HG02852 (cell line): ENCODE measurements around the gene SAMMSON.

Experiments
- ATAC-seq: cut with Tn5 transposase; IDR thresholded peaks from one replicate; pipeline ENCODE4 v1.9.1; 2021; ENCODE audit warnings: mild to moderate bottlenecking, moderate library complexity; ENCODE audit not compliant: unreplicated experiment

The SAMMSON gene

DNA sequence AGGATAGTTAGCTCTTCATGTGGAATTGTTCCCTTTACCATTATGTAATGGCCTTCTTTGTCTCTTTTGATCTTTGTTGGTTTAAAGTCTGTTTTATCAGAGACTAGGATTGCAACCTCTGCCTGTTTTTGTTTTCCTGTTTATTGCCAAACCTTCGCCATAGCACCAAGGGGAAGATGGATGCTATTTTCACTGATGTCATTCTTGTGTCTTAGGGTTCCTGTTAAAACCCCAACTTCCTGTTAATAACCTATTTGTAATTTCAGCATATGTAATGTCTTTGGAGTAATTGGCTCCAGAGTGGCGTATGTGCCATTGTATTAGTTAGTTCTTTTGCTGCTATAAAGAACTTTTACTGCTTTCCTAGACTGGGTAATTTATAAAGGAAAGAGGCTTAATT, 10.8 kb downstream of the SAMMSON start:
- ATAC-seq, result no peak

- ATAC-seq, result no peak
Observed at GRCh38 chr3:70011582-70011981, 12.0 kb downstream of the SAMMSON start.

DNA sequence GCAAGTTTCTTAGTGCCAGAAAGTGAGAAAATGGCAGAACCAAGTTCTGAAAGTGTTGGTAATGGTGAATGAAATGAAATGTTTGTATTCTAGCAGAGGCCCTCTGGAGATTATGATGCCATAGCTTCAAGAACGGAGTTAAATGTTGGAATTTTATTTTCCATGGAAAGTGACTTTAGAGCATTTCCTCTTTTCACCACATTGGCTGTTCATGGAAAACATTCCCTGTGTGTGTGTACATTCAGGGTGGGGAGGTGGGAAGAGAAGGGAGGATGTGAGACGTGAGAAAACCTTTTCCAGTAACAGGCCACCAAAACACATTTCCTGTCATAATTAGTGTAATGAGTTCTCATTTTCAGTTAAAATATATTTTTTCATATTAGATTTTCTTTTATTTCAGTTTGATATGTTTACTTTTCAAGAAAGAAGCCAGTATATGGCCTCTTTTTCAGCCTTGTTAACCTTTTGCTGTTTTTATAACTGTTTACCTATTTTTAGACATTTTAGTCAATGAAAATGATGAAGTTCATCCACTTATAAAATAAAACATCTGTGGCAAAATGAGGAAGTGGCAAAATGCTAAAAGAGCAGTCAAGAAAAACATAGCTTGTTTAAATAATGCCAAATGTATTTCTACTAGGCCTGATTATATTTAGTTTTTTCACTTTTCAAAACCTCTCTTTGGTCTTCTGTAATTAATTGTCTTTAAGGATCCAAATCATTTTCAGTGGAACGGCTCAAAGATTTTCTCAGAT, 21.6 kb downstream of the SAMMSON start:
- no peak for ATAC-seq

- ATAC-seq, result no peak
Observed at GRCh38 chr3:70028361-70028760, 28.8 kb downstream of the SAMMSON start.

DNA sequence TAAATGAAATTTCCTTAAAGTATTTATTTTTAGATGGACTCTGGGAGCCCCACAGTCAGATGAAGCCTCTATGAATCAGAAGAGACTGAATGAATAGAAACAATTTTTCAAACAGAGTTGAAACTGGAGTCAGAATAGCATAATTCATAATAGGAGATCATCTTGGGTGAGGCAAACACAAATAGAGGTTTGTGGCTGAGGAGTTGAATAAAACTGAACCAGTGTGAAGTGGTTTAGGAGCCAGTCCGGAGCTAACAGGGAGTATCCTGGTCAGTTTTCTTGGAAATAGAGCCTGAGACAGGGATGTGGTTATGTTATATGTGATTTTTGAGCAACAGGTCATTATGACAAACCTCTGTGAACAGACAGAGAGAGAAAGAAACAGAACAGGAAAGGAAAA, 39.2 kb downstream of the SAMMSON start:
- ATAC-seq, result no peak

- no peak for ATAC-seq
Observed at GRCh38 chr3:70040386-70040785, 40.9 kb downstream of the SAMMSON start.

GRCh38 chr3:70042641-70043040, 43.1 kb downstream of the SAMMSON start:
- ATAC-seq, result no peak

- no peak for ATAC-seq
Observed at GRCh38 chr3:70049761-70050160, 50.2 kb downstream of the SAMMSON start.

- no peak for ATAC-seq
Observed at GRCh38 chr3:70053293-70053692, 53.8 kb downstream of the SAMMSON start.

DNA sequence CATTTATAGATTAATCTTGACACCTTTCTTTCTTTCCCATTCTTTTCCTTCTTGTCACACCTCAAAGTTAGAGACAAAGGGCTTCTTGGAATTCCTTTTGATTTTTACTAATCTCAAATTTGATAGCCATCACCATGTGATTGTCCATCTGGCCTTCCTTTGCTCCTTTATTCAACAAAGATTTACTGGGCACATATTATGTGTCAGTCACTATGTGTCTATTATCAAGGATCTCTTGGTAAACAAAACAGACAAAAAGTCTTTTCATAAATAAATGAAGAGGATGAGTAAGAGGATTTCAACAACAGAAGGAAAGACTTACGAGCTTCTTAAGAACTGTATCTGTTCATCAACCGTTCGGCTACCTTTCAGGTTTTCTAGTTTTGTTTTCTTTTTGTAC, 56.5 kb downstream of the SAMMSON start:
- no peak for ATAC-seq

- no peak for ATAC-seq
Observed at GRCh38 chr3:70057426-70057825, 57.9 kb downstream of the SAMMSON start.

DNA sequence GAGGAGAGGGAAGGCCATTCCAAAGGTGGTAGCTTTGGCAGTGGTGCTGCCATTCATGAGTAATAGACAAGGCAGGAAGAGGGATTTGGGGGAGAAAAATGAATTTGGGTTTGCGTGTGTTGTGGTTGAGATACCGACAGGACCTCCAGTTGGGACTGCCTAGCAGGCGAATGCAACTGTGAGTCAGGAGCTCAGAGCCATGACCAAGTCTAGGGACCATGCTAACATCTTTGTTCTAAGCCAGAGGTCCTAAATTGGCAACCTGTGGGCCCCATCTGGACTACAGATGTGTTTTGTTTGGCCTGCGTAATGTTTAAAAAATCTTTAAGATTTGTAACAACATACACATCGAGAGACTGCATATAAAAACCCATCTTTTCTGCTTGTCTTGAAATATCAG, 61.6 kb downstream of the SAMMSON start:
- ATAC-seq, result no peak

DNA sequence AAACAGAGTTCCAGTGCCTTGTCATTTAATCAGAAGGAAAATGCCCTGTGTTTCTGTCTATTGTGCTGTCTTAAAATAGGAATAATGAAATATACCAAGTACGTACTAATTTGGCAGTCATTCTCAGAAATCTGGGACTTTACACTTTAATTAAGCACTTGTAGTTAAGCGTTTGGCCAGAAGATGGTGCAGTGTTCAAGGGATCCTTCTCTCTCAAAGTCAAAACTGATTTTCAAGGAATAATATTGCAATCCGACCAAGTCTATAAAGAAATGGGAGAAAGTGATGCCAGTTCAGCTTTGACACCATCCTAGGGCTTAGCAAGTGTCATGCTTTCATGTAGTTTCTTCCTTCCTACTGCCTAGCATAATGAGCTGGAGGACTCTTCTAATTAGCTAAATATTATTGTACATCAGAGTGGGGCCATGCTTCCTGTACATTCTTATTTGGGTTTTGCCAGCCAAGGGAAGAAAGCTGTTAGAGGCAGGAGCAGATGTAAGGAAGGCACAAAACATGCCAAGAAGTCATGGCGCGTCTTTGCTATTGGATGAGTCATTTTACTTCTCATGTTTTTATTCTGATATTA, 64.8 kb downstream of the SAMMSON start:
- no peak for ATAC-seq

DNA sequence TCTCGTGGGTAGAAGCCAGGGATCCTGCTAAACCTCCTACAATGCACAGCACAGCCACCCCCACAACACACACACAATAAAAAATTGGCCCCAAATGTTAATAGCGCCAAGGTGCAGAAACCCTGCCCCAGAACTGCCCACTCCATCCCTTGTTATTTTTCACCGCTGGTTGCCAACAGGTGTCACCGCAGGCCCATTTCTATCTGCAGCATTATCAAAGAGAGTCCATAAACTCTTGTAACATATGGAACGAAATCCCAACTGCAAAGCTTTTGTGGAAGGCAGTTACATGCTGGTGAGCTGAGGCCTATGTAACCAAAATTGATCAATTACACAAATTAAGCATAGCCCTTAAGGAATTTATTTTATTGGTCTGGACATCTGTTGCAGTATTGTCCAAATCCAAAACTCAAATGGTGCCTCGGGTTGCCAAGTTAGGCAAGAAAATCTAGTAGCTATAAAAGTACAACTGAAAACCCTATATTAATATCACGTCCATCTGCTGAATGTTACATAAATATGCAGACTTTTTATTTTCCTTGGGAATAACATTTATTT, 66.2 kb downstream of the SAMMSON start:
- ATAC-seq, result no peak

DNA sequence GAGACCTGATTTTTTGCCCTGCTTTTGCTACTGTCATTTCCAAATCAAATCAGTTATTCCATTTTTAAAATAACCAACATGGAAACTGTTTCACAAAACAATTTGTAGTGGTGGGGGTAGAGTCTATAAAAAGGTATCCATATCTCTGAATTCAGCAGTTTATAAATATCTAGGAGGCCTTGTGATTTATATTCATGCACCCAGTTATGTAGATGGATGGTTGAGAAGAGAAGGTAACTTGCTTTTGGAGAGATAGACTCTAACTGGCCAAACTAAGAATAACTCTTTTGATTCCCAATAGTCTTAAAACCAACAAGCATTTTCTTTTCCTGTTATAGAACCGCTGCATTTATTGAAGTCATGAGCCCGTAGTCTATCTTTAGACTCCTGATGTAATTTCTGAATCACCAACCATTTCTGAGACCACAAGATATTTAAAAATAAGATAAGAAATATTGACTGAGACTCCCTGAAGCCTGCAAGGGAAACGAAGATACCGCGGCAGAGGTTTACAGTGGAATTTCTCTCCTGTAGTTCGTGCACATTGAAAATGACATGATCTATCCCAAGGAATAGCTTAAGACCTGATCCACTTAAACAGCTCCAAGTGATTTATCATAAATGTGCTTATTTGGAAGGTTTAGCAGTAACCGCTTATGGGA, 68.5 kb downstream of the SAMMSON start:
- ATAC-seq, result no peak

GRCh38 chr3:70069557-70069956, 70.0 kb downstream of the SAMMSON start:
- ATAC-seq, result no peak

GRCh38 chr3:70071138-70071537, 71.6 kb downstream of the SAMMSON start:
- ATAC-seq, result no peak

- ATAC-seq, result no peak
Observed at GRCh38 chr3:70072180-70072579, 72.6 kb downstream of the SAMMSON start.

DNA sequence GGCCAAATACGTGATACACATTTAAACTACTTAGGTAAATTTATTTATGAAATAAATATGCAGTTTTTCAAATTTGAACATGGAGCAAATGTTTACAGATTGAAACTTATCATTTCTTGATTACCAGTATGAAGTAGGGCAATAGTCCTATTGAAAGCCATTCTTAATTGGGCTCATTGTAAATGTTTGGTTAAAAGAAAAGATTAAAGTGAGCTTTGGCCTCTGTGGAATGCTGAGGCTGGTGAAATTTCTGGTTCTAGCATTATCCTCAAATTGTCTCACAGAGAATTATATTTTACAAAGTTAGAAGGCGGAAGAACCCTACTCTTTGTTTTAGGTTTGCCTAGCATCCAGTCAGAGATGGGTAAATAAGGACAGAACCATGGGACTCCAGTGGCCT, 73.2 kb downstream of the SAMMSON start:
- no peak for ATAC-seq

DNA sequence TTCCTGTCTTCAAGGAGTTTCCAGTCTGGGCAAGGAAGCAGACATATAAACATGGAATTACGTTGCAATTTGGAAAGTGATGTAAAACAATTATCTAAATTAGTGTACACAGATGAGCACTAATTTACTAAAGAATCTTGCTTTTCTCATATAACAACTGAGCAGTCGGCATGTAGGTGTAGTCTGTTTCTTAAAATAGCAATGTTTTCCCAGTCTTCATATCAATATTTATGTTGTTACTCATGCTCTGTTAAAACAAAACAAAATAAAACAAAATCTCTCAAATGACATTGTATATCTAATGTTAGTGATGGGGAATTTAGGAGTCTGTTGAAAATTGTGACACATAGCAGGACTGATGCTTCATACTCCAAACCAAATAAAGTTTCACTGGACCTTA, 75.6 kb downstream of the SAMMSON start:
- ATAC-seq, result no peak

- no peak for ATAC-seq
Observed at GRCh38 chr3:70076396-70076795, 76.9 kb downstream of the SAMMSON start.

- ATAC-seq, result no peak
Observed at GRCh38 chr3:70078778-70079177, 79.2 kb downstream of the SAMMSON start.
